Panc1 (cell line): ENCODE results near the gene SH3BP4.

Experiments used
- CTCF ChIP-seq: fragments of 450-650 bp; IDR thresholded peaks from 2 replicates; pipeline ENCODE4 v1.5.1; 2017; ENCODE audit warnings: mild to moderate bottlenecking
- POLR2AphosphoS5 ChIP-seq: IDR thresholded peaks from 2 replicates; pipeline ENCODE4 v1.6.1; 2012; ENCODE audit warnings: mild to moderate bottlenecking, low read depth, low read length, moderate library complexity
- REST ChIP-seq, 2 experiments: IDR thresholded peaks; 2 replicates each; pipeline ENCODE4 v1.6.1; 2011 to 2012; ENCODE audit warnings: low read depth in 2 of 2, control low read depth in 1 of 2, low read length in 1 of 2, mild to moderate bottlenecking in 1 of 2, moderate library complexity in 1 of 2; ENCODE audit not compliant: insufficient read depth in 1 of 2
- SIN3A ChIP-seq: IDR thresholded peaks from 2 replicates; pipeline ENCODE4 v1.6.1; 2012; ENCODE audit warnings: low read depth, mild to moderate bottlenecking, low read length, moderate library complexity, borderline replicate concordance; ENCODE audit not compliant: insufficient read depth

- TF ChIP-seq SIN3A (no peak), CTCF (no peak), POLR2AphosphoS5 (no peak), REST (IDR thresholded peaks at IDR 0.05; ENCODE audit: insufficient read depth in 1 of 2, low read depth in 2 of 2, low read length in 1 of 2) (no peak)
Observed at GRCh38 chr2:235043762-235044500, 92.1 kb downstream of the SH3BP4 start.
